Endodermal cell (in vitro differentiated cells): Measurements from ENCODE around the gene DOCK9. TPM values are rescaled to one million over a fixed set of nuclear protein-coding genes. Genes with fewer than 3 reads are reported as not detected.

ENCODE experiments used
- DNase-seq: peaks from one replicate; pipeline ENCODE4 v3.0.0-alpha.2; 2017
- H3K27ac ChIP-seq: 2 replicates; pipeline ENCODE4 v1.5.1; 2013; ENCODE audit warnings: mild to moderate bottlenecking, low read depth, low read length, moderate library complexity
- H3K27me3 ChIP-seq: 2 replicates; pipeline ENCODE4 v1.6.1; 2013; ENCODE audit warnings: mild to moderate bottlenecking, low read length, moderate library complexity; ENCODE audit not compliant: insufficient read depth, control insufficient read depth, poor library complexity, severe bottlenecking
- H3K36me3 ChIP-seq: 2 replicates; pipeline ENCODE4 v1.7.0; 2013; ENCODE audit warnings: mild to moderate bottlenecking, low read length, moderate library complexity; ENCODE audit not compliant: control insufficient read depth, insufficient read depth
- H3K4me1 ChIP-seq: one replicate; pipeline ENCODE4 v1.7.0; 2013; ENCODE audit warnings: low read length; ENCODE audit not compliant: control insufficient read depth, insufficient read depth
- H3K4me3 ChIP-seq: 2 replicates; pipeline ENCODE4 v1.5.1; 2013; ENCODE audit warnings: mild to moderate bottlenecking, low read length, moderate library complexity
- H3K9ac ChIP-seq: 2 replicates; pipeline ENCODE4 v1.6.1; 2013; ENCODE audit warnings: mild to moderate bottlenecking, low read length, moderate library complexity; ENCODE audit not compliant: poor library complexity, severe bottlenecking; ENCODE audit errors: extremely low read depth
- H3K9me3 ChIP-seq: 2 replicates; pipeline ENCODE4 v1.6.1; 2013; ENCODE audit warnings: mild to moderate bottlenecking, low read length, moderate library complexity; ENCODE audit not compliant: control insufficient read depth
- H3K27ac Mint-ChIP-seq: 2 replicates; pipeline ENCODE4 v1.8.0; 2020; ENCODE audit warnings: mixed read lengths
- H3K27me3 Mint-ChIP-seq: 2 replicates; pipeline ENCODE4 v1.8.0; 2021; ENCODE audit warnings: mild to moderate bottlenecking, mixed read lengths; ENCODE audit not compliant: insufficient read depth
- H3K36me3 Mint-ChIP-seq: 2 replicates; pipeline ENCODE4 v1.8.0; 2020; ENCODE audit warnings: low read depth, mixed read lengths
- H3K4me1 Mint-ChIP-seq: 2 replicates; pipeline ENCODE4 v1.8.0; 2020; ENCODE audit warnings: mixed read lengths
- H3K4me3 Mint-ChIP-seq: 2 replicates; pipeline ENCODE4 v1.8.0; 2020; ENCODE audit warnings: mild to moderate bottlenecking, moderate library complexity, mixed read lengths
- H3K9me3 Mint-ChIP-seq: 2 replicates; pipeline ENCODE4 v1.8.0; 2020; ENCODE audit warnings: mild to moderate bottlenecking, mixed read lengths
- CTCF ChIP-seq: fragments of 200-600 bp; sonication (generic); conservative IDR thresholded peaks from 2 replicates; pipeline ENCODE4 v1.5.0; 2021; ENCODE audit warnings: antibody characterized with exemption, mild to moderate bottlenecking
- WGBS, 2 experiments: methylation state at CpG; one replicate each; pipeline versions ENCODE4 v1.1.5 to v1.1.7; 2013; ENCODE audit warnings: missing lambda C conversion rate in 2 of 2, mixed read lengths in 1 of 2; ENCODE audit not compliant: insufficient coverage in 1 of 2, insufficient read length in 1 of 2; 5-methylcytosine and 5-hydroxymethylcytosine counted together
- total RNA-seq, 2 donors: library from RNA; stranded (reverse); fragmentation: NEBNext Ultra II Directional in 1 of 2; extraction: Animal tissue kit (Norgen Biotek cat#: 25700) in 1 of 2; gene quantifications; 2 replicates in 1 of 2; 3 replicates in 1 of 2; pipeline ENCODE4 v1.2.1, GENCODE V29; 2021

DOCK9 gene
- total RNA-seq, 2 donors from 2014 or later: 15.6 to 22.5 TPM

- no peaks in the 10 kb centered on the region for H3K36me3 Mint-ChIP-seq
- 95 to 100% methylated on average over 3 of the region's 3 CpGs for WGBS, 2 experiments
- H3K4me3 Mint-ChIP-seq: no peak overlapping the region
- DNase-seq: no peak
- TF ChIP-seq CTCF: no peak
- no peak overlapping the region for H3K4me3 ChIP-seq
- H3K36me3 ChIP-seq: no peaks in the 10 kb centered on the region
- H3K4me1 ChIP-seq: peaks cover 11% of the 10 kb centered on the region
- no peaks in the 10 kb centered on the region for H3K27me3 ChIP-seq
- H3K27me3 Mint-ChIP-seq: no peaks in the 10 kb centered on the region
- H3K9ac ChIP-seq: no peak overlapping the region
- H3K4me1 Mint-ChIP-seq: peaks cover 37% of the 10 kb centered on the region
- no peak overlapping the region for H3K27ac Mint-ChIP-seq
- H3K9me3 ChIP-seq: no peaks in the 10 kb centered on the region
- H3K9me3 Mint-ChIP-seq: no peaks in the 10 kb centered on the region
- no peak overlapping the region for H3K27ac ChIP-seq
Observed at GRCh38 chr13:98942997-98943396, 34.9 kb downstream of the DOCK9 start.

GRCh38 chr13:98942485-98942884, 35.4 kb downstream of the DOCK9 start:
- no peak for TF ChIP-seq CTCF
- Histone ChIP-seq H3K9me3 (no peaks in the 10 kb centered on the region), H3K4me3 (no peak overlapping the region), H3K4me1 (peaks cover 12% of the 10 kb centered on the region), H3K36me3 (no peaks in the 10 kb centered on the region), H3K27me3 (no peaks in the 10 kb centered on the region), H3K9ac (no peak overlapping the region), H3K27ac (no peak overlapping the region)
- peaks cover 40% of the 10 kb centered on the region for H3K4me1 Mint-ChIP-seq
- H3K36me3 Mint-ChIP-seq: no peaks in the 10 kb centered on the region
- H3K4me3 Mint-ChIP-seq: no peak overlapping the region
- no peaks in the 10 kb centered on the region for H3K27me3 Mint-ChIP-seq
- WGBS, 2 experiments: 92 to 96% methylated on average over 6 to 7 of the region's 7 CpGs
- H3K27ac Mint-ChIP-seq: no peak overlapping the region
- H3K9me3 Mint-ChIP-seq: no peaks in the 10 kb centered on the region
- no peak for DNase-seq

GRCh38 chr13:98941536-98941935, 36.3 kb downstream of the DOCK9 start:
- Mint-ChIP-seq H3K27me3 (no peaks in the 10 kb centered on the region), H3K4me3 (no peak overlapping the region), H3K4me1 (peaks cover 41% of the 10 kb centered on the region), H3K9me3 (no peaks in the 10 kb centered on the region), H3K27ac (no peak overlapping the region), H3K36me3 (no peaks in the 10 kb centered on the region)
- no peak overlapping the region for H3K27ac ChIP-seq
- H3K36me3 ChIP-seq: no peaks in the 10 kb centered on the region
- H3K9me3 ChIP-seq: no peaks in the 10 kb centered on the region
- H3K9ac ChIP-seq: no peak overlapping the region
- TF ChIP-seq CTCF: no peak
- H3K4me1 ChIP-seq: peaks cover 12% of the 10 kb centered on the region
- DNase-seq: no peak
- H3K4me3 ChIP-seq: no peak overlapping the region
- H3K27me3 ChIP-seq: no peaks in the 10 kb centered on the region
- 86 to 100% methylated on average over 2 to 4 of the region's 4 CpGs for WGBS, 2 experiments
